Measurements from ENCODE around the gene CST2. TPM values are rescaled to one million over a fixed set of nuclear protein-coding genes. Genes with fewer than 3 reads are reported as not detected.

CST2 gene
- total and polyA plus RNA-seq, 2 experiments from 2014 or later = not detected

DNA sequence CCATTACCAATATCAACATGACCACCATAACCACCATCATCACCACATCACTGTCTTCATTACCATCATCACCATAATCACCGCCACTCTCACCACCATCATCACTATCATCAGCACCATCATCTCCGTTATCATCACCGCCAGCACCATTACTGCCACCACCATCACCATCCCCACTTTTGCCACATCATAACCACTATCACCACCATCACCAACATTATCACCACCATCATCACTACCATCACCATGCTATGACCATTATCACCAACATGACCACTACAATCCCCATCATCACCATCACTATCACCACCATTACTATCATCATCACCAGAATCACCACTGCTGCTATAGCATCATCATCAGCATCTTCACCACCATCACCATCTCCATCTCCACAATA, 25.7 kb downstream of the CST2 start:
- ATAC-seq = no peak
- H3K4me3 ChIP-seq = no peak overlapping the region
- H3K4me1 Mint-ChIP-seq = peaks cover 4% of the 10 kb centered on the region; the same call in 1 of the 3 replicates

More for the DNA sequence above, 25.7 kb downstream of the CST2 start:
- H3K36me3 ChIP-seq (ENCODE audit: insufficient read depth) = no peaks in the 10 kb centered on the region
- Mint-ChIP-seq H3K27me3 (ENCODE audit: insufficient read depth, low read depth, poor library complexity) (no peaks in the 10 kb centered on the region), H3K36me3 (ENCODE audit: low read depth) (no peaks in the 10 kb centered on the region), H3K4me3 (no peak overlapping the region), H3K9me3 (no peaks in the 10 kb centered on the region), H3K27ac (no peak overlapping the region)
- no peaks in the 10 kb centered on the region for H3K79me2 ChIP-seq (replicated peaks; ENCODE audit: insufficient read depth)
- TF ChIP-seq JUNB (IDR thresholded peaks at IDR 0.05; ENCODE audit: unreplicated experiment) = no peak
- TF ChIP-seq CREB1 (CRISPR knock-in tag; IDR thresholded peaks at IDR 0.05; ENCODE audit: low read depth) = no peak
- no peak for TF ChIP-seq STAT1 (IDR thresholded peaks at IDR 0.05; ENCODE audit: unreplicated experiment)
- no peak for TF ChIP-seq NANOG (IDR thresholded peaks at IDR 0.05; ENCODE audit: borderline replicate concordance)
- no peak for TF ChIP-seq EZH2 (IDR thresholded peaks at IDR 0.05; ENCODE audit: low read depth, unreplicated experiment)
- TF ChIP-seq, protein P1, sequence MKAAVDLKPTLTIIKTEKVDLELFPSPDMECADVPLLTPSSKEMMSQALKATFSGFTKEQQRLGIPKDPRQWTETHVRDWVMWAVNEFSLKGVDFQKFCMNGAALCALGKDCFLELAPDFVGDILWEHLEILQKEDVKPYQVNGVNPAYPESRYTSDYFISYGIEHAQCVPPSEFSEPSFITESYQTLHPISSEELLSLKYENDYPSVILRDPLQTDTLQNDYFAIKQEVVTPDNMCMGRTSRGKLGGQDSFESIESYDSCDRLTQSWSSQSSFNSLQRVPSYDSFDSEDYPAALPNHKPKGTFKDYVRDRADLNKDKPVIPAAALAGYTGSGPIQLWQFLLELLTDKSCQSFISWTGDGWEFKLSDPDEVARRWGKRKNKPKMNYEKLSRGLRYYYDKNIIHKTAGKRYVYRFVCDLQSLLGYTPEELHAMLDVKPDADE (IDR thresholded peaks at IDR 0.05) = no peak
- TF ChIP-seq, protein P2, sequence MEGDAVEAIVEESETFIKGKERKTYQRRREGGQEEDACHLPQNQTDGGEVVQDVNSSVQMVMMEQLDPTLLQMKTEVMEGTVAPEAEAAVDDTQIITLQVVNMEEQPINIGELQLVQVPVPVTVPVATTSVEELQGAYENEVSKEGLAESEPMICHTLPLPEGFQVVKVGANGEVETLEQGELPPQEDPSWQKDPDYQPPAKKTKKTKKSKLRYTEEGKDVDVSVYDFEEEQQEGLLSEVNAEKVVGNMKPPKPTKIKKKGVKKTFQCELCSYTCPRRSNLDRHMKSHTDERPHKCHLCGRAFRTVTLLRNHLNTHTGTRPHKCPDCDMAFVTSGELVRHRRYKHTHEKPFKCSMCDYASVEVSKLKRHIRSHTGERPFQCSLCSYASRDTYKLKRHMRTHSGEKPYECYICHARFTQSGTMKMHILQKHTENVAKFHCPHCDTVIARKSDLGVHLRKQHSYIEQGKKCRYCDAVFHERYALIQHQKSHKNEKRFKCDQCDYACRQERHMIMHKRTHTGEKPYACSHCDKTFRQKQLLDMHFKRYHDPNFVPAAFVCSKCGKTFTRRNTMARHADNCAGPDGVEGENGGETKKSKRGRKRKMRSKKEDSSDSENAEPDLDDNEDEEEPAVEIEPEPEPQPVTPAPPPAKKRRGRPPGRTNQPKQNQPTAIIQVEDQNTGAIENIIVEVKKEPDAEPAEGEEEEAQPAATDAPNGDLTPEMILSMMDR (conservative IDR thresholded peaks at IDR 0.05; ENCODE audit: low read depth in 2 of 2) = no peak
- TF ChIP-seq, protein P3, sequence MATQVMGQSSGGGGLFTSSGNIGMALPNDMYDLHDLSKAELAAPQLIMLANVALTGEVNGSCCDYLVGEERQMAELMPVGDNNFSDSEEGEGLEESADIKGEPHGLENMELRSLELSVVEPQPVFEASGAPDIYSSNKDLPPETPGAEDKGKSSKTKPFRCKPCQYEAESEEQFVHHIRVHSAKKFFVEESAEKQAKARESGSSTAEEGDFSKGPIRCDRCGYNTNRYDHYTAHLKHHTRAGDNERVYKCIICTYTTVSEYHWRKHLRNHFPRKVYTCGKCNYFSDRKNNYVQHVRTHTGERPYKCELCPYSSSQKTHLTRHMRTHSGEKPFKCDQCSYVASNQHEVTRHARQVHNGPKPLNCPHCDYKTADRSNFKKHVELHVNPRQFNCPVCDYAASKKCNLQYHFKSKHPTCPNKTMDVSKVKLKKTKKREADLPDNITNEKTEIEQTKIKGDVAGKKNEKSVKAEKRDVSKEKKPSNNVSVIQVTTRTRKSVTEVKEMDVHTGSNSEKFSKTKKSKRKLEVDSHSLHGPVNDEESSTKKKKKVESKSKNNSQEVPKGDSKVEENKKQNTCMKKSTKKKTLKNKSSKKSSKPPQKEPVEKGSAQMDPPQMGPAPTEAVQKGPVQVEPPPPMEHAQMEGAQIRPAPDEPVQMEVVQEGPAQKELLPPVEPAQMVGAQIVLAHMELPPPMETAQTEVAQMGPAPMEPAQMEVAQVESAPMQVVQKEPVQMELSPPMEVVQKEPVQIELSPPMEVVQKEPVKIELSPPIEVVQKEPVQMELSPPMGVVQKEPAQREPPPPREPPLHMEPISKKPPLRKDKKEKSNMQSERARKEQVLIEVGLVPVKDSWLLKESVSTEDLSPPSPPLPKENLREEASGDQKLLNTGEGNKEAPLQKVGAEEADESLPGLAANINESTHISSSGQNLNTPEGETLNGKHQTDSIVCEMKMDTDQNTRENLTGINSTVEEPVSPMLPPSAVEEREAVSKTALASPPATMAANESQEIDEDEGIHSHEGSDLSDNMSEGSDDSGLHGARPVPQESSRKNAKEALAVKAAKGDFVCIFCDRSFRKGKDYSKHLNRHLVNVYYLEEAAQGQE (IDR thresholded peaks at IDR 0.05; ENCODE audit: unreplicated experiment) = no peak
- TF ChIP-seq, protein P4, sequence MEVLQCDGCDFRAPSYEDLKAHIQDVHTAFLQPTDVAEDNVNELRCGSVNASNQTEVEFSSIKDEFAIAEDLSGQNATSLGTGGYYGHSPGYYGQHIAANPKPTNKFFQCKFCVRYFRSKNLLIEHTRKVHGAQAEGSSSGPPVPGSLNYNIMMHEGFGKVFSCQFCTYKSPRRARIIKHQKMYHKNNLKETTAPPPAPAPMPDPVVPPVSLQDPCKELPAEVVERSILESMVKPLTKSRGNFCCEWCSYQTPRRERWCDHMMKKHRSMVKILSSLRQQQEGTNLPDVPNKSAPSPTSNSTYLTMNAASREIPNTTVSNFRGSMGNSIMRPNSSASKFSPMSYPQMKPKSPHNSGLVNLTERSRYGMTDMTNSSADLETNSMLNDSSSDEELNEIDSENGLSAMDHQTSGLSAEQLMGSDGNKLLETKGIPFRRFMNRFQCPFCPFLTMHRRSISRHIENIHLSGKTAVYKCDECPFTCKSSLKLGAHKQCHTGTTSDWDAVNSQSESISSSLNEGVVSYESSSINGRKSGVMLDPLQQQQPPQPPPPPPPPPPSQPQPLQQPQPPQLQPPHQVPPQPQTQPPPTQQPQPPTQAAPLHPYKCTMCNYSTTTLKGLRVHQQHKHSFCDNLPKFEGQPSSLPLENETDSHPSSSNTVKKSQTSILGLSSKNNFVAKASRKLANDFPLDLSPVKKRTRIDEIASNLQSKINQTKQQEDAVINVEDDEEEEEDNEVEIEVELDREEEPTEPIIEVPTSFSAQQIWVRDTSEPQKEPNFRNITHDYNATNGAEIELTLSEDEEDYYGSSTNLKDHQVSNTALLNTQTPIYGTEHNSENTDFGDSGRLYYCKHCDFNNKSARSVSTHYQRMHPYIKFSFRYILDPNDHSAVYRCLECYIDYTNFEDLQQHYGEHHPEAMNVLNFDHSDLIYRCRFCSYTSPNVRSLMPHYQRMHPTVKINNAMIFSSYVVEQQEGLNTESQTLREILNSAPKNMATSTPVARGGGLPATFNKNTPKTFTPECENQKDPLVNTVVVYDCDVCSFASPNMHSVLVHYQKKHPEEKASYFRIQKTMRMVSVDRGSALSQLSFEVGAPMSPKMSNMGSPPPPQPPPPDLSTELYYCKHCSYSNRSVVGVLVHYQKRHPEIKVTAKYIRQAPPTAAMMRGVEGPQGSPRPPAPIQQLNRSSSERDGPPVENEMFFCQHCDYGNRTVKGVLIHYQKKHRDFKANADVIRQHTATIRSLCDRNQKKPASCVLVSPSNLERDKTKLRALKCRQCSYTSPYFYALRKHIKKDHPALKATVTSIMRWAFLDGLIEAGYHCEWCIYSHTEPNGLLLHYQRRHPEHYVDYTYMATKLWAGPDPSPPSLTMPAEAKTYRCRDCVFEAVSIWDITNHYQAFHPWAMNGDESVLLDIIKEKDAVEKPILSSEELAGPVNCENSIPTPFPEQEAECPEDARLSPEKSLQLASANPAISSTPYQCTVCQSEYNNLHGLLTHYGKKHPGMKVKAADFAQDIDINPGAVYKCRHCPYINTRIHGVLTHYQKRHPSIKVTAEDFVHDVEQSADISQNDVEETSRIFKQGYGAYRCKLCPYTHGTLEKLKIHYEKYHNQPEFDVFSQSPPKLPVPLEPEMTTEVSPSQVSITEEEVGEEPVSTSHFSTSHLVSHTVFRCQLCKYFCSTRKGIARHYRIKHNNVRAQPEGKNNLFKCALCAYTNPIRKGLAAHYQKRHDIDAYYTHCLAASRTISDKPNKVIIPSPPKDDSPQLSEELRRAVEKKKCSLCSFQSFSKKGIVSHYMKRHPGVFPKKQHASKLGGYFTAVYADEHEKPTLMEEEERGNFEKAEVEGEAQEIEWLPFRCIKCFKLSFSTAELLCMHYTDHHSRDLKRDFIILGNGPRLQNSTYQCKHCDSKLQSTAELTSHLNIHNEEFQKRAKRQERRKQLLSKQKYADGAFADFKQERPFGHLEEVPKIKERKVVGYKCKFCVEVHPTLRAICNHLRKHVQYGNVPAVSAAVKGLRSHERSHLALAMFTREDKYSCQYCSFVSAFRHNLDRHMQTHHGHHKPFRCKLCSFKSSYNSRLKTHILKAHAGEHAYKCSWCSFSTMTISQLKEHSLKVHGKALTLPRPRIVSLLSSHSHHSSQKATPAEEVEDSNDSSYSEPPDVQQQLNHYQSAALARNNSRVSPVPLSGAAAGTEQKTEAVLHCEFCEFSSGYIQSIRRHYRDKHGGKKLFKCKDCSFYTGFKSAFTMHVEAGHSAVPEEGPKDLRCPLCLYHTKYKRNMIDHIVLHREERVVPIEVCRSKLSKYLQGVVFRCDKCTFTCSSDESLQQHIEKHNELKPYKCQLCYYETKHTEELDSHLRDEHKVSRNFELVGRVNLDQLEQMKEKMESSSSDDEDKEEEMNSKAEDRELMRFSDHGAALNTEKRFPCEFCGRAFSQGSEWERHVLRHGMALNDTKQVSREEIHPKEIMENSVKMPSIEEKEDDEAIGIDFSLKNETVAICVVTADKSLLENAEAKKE (CRISPR knock-in tag; IDR thresholded peaks at IDR 0.05) = no peak
- no peak for TF ChIP-seq POLR2AphosphoS5 (IDR thresholded peaks at IDR 0.05; ENCODE audit: low read depth)
- TF ChIP-seq ZNF331 (CRISPR knock-in tag; IDR thresholded peaks at IDR 0.05; ENCODE audit: low read depth) = no peak
- TF ChIP-seq ZNF114 (CRISPR knock-in tag; IDR thresholded peaks at IDR 0.05) = no peak
- TF ChIP-seq EZH2phosphoT487 (IDR thresholded peaks at IDR 0.05; ENCODE audit: unreplicated experiment) = no peak
- no peak overlapping the region for H2AFZ ChIP-seq
- peaks cover 9% of the 10 kb centered on the region; the same call in 1 of the 2 replicates for H3K9me2 ChIP-seq (ENCODE audit: insufficient read depth)
- no peaks in the 10 kb centered on the region for H3F3A ChIP-seq (replicated peaks; ENCODE audit: low read depth)
- no peaks in the 10 kb centered on the region for H3K27me3 ChIP-seq (ENCODE audit: insufficient read depth)
- H4K20me1 ChIP-seq (replicated peaks; ENCODE audit: insufficient read depth) = no peaks in the 10 kb centered on the region
- no peak overlapping the region for H3K27ac ChIP-seq (ENCODE audit: low read depth)
- DNase-seq (ENCODE audit: low spot score) = no peak
- no peak overlapping the region for H3K4me2 ChIP-seq
- H3K4me1 ChIP-seq (ENCODE audit: insufficient read depth) = no peaks in the 10 kb centered on the region
